Kidney glomerular epithelial cell (primary cell): ENCODE results near the gene GRPEL1.
A peak's percentile ranks its signal among the peaks of the same experiment; 100 is the strongest.

Source experiments
- DNase-seq: peaks from one replicate; lab custom pipeline; 2025; lab: John Stamatoyannopoulos, UW

GRPEL1 gene

GRCh38 chr4:7023486-7023885 lies 44.4 kb downstream of the GRPEL1 start:
- DNase-seq = no peak

DNA sequence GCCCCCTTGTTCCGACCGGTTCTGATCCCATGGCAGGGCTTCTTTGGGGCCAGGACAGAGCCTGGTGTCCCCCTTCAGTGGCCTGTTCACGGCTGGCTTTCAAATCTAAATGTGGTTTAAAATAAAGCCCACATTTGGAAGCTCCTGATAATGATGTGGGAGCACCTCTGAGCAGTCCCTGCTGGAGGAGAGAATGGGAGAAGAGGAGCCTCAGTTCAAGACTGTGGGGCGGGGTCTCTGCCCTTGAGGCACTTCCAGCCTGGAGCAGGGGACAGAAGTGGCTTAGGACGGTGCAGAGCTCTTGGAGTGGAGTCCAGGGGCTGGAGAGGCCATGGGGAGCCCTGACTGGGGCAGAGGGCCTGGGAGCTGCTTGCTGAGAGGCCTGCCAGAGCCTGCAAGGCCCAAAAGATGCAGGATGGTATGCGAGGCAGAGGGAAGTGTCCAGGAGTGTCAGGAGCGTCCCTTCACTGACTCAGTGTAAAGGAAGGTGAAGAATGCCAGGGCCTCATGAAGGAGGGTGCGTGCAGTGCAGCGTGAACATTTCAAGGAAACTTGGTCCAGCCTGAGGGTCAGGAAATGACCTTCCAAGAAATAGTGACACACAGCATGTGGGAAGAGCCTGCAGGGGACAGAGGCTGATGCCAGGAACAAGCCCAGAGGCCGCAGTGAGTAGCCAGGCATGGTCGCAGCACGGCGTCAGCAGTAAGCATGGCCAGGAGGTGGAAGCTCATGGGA lies 45.8 kb downstream of the GRPEL1 start:
- DNase-seq = peak; percentile 90

DNA sequence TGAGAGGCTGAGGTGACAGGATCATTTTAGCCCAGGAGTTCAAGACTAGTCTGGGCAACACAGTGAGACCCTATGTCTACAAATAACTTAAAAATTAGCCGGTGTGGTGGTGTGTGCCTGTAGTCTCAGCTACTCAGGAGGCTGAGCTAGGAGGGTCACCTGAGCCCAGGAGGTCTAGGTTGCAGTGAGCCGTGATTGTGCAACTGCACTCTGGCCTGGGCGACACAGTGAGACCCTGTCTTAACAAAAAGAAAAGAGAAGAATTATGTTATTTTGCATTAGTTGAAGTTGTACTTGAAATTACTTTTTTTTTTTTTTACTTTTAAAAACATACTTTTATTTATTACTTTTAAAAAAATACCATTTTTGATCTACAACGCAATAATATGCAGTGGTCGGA lies 46.5 kb downstream of the GRPEL1 start:
- no peak for DNase-seq

GRCh38 chr4:7020856-7021255 lies 47.0 kb downstream of the GRPEL1 start:
- DNase-seq = no peak

- no peak for DNase-seq
Observed at GRCh38 chr4:7020290-7020689, 47.6 kb downstream of the GRPEL1 start.

GRCh38 chr4:7019367-7019766 lies 48.5 kb downstream of the GRPEL1 start:
- DNase-seq = no peak

DNA sequence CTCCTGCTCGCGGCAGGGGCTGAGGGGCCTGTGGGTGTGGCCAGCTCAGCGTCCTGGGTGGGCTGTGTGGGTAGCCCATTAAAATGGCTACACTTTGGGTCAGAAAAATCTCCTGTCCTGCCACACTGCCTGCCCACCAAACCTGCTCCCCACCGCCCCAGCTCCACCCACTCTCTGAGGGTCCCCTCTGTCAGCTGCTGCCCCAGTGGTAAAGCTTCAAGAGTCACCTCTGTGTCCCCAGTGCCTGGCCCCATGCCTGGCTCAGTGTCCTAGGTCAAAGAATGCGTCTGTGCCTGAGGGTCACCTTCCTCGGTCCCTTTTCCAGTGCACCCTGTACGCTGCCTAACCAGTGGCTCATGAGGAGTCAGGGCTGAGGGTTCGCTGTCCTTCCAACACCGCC lies 49.6 kb downstream of the GRPEL1 start:
- no peak for DNase-seq

DNA sequence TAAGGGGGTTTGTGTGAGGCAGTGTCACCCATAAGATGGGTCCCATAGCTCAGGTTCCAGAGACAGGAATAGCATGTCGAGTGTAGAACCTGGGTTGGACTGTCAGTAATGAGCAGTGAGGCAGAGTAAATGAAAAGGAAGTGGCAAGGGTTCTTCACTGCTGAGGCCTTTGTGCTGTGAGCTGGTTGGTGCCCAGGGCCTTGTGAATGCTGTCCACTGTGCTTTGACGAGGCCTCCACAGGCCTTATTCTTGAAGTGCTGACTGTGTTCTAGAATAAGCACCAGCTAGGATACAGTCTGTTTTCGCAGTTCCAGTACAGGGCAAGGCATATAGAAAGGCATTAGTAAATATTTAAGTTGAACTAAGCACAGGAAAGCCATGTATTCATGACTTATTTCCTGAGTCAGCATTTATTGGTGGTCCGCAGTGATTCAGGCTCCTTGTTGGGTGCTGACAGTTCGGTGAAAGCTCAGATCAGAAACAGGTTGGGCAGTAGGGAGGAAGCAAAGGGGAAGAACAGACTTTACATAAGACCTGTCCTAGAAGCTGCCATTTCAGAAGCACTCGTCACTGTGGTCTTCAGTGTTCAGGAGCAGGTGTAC lies 50.3 kb downstream of the GRPEL1 start:
- DNase-seq = no peak

GRCh38 chr4:7016512-7016911 lies 51.4 kb downstream of the GRPEL1 start:
- DNase-seq = no peak

DNA sequence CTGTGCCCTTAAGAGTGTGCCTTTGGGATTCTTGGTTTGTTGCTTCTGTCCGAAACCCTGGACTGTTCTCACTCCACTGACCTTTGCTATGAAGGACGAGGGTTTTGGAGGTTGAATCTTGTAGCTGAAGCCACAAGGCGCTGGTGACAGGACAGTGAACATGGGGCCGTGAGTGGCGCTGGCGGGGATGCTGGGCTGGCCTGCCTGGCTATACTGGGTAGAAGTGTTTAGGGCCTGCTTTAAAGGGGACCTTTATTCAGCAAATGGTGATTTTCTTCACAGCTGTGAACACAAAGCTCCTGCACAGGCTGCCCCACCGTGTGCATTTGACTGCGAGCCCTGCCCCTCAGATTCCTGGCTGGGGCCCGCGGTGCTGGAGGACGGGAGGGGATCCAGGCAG lies 51.8 kb downstream of the GRPEL1 start:
- DNase-seq = no peak

DNA sequence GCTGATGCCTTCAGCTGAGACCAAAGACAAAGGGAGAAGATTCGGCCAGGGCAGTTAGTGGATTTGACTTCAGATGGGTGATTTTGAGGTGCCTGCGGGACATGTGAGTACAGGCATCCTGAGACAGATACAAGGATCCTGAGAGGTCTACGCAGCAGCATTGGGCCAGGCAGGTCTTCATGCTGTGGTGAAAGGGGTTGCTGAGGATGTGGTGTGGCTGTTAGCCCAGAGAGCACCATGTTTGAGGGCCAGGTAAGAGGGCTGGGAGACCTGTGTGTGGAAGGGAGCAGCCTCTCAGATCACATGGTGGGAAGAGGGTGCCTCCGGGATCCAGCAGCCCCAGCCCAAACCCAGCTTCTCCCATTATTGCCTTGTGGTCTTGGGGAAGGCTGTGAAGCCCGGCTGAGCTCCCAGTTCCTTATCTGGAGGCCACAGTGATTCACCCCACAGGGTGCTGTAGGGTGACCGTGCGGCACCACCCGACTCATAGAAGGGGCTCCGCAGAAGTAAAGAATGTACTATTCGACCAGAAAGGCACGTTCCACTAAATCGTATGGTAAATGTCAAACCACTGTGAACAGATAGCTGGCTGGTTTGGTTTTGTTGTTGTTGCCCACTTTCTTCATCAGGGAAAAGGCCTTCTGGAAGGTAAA lies 52.4 kb downstream of the GRPEL1 start:
- DNase-seq = no peak

- DNase-seq = no peak
Observed at GRCh38 chr4:7014815-7015214, 53.0 kb downstream of the GRPEL1 start.

- no peak for DNase-seq
Observed at GRCh38 chr4:7013175-7013574, 54.7 kb downstream of the GRPEL1 start.

DNA sequence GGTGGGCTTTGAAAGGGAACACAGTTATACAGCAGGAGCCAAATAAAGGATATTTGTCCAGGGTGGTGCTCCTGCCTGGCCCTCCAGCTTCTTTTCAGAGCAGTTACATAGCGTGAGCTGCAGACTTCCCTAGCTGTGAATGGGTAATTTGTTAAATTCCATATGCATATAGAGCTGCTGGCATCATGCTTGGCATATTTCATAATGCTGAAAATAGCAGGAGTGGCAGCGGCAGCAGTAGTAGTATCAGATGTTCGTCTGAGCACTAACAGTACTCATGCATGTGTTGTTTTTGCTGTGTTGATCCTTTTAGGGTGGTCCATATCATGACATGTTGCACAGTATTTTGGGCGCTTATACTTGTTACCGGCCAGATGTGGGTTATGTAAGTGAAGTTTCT lies 58.3 kb downstream of the GRPEL1 start:
- no peak for DNase-seq
